GM23248 (cell line): ENCODE measurements around the gene NKG7.

Source experiments
- EZH2 ChIP-seq: fragments of 200-600 bp; sonication (generic); IDR thresholded peaks from 2 replicates; pipeline ENCODE4 v1.6.1; 2018; ENCODE audit warnings: antibody characterized with exemption, mild to moderate bottlenecking; ENCODE audit not compliant: insufficient read depth, poor library complexity, severe bottlenecking
- EZH2phosphoT487 ChIP-seq: fragments of 200-600 bp; sonication (generic); IDR thresholded peaks from 2 replicates; pipeline ENCODE4 v1.6.1; 2018; ENCODE audit warnings: antibody characterized with exemption, moderate library complexity, mild to moderate bottlenecking, low read depth; ENCODE audit not compliant: insufficient read depth

DNA sequence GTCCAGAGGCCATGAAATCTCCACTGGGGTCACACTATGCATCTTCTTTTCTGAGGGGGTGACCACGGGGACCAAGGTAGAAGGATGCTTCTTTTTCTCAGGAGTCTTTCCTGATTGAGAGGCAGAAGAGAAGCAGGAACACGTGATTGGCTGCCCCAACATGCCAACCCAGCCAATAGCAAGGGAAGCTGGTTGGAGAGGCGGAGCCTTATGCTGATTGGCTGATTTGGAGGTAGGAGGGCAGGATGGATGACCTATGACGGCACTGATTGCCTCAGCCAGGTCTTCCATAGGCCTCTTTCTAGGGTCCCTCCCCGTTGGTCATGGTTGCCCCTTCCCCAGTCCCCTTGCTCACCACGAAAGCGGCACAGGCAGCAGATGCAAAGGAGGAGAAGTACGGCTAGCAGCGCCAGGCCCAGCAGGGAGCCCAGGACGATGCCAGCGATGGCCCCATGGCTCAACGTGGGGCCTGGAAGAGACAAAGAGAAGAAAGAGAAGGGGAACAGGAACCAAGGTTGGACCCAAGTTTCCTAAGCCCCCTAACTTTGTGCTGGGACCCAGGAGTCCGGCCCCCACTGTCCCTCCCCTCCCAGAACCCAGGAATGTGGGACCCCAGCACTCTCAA lies 38.5 kb downstream of the NKG7 start:
- TF ChIP-seq EZH2 (no peak), EZH2phosphoT487 (no peak)
